Measurements from ENCODE around the gene SEMA5A. TPM values are rescaled to one million over a fixed set of nuclear protein-coding genes. Genes with fewer than 3 reads are reported as not detected.

SEMA5A gene
- total RNA-seq, 4 donors from 2014 or later: 15.0 to 81.0 (median 52.9) TPM

DNA sequence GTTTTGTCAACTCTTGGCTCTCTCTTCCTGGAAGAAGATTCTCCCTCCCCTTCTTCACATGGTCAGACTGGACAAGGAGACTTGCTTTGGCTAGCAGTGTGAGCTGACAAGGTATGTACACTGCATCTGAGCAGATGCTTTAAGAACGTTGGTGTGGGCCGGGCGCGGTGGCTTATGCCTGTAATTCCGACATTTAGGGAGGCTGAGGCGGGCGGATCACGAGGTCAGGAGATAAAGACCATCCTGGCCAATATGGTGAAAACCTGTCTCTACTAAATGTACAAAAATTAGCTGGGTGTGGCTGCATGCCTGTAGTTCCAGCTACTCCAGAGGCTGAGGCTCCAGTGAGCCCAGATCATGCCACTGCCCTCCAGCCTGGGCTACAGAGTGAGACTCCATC, 26.4 kb upstream of the SEMA5A start:
- WGBS, 2 donors (ENCODE audit: low coverage in 1 of 2): 87% methylated on average over 8 of the region's 8 CpGs; no CpG with 5 or more reads in 1 of the 2 donors
- H3K4me3 ChIP-seq: no peak overlapping the region
- no peak overlapping the region for H3K27ac ChIP-seq
- no peaks in the 10 kb centered on the region for H3K9me3 ChIP-seq
- intact Hi-C loops (cut with DNase I; ENCODE audit: low total_unique reads): no loop called here
- TF ChIP-seq POLR2A (IDR thresholded peaks at IDR 0.05): no peak
- TF ChIP-seq EP300 (IDR thresholded peaks at IDR 0.05; ENCODE audit: low read depth): no peak
- TF ChIP-seq CTCF (IDR thresholded peaks at IDR 0.05): no peak
- no peak for TF ChIP-seq POLR2AphosphoS5 (IDR thresholded peaks at IDR 0.05)
- in situ Hi-C loops (cut with MboI; ENCODE audit: low pct_ligation_motif_present in 1 of 4, low pct_unique_long_range_greater_than_20kb in 1 of 4, low sequenced_read_pairs in 3 of 4): no loop called here
- no peak for DNase-seq
- no peaks in the 10 kb centered on the region for H3K36me3 ChIP-seq
- H3K27me3 ChIP-seq: no peaks in the 10 kb centered on the region
- H3K4me1 ChIP-seq: peaks cover 0 to 13% (median 2%) of the 10 kb centered on the region in 4 donors

DNA sequence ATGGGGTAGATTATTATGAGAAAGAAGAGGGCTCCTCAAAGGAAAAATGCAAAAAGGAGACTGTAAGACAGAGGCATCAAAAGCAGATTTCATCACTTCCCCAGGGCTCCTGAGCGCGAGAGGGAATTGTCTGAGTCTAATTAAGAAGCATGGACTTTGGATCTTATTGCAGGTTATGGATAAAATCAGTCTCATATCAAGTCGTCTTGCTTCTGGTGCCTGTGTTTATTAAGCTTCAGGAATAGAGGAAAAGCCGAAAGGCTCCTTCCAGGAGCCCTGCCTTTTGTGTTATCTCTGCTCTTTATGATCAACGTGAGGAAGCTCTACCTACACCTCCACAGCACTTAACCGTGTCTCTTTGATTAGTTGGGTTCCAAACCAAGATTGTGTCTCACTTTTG, 25.0 kb upstream of the SEMA5A start:
- Histone ChIP-seq H3K27me3 (no peaks in the 10 kb centered on the region), H3K4me1 (peaks cover 0 to 21% (median 2%) of the 10 kb centered on the region in 4 donors), H3K9me3 (no peaks in the 10 kb centered on the region), H3K27ac (no peak overlapping the region), H3K36me3 (no peaks in the 10 kb centered on the region), H3K4me3 (no peak overlapping the region)
- DNase-seq: no peak
- in situ Hi-C loops (cut with MboI; ENCODE audit: low pct_ligation_motif_present in 1 of 4, low pct_unique_long_range_greater_than_20kb in 1 of 4, low sequenced_read_pairs in 3 of 4) (no loop called here), intact Hi-C loops (cut with DNase I; ENCODE audit: low total_unique reads) (no loop called here)
- 43 to 67% methylated on average over 3 to 6 of the region's 6 CpGs for WGBS, 2 donors (ENCODE audit: low coverage in 1 of 2)
- TF ChIP-seq CTCF (IDR thresholded peaks at IDR 0.05) (no peak), POLR2AphosphoS5 (IDR thresholded peaks at IDR 0.05) (no peak), POLR2A (IDR thresholded peaks at IDR 0.05) (no peak), EP300 (IDR thresholded peaks at IDR 0.05; ENCODE audit: low read depth) (no peak)

DNA sequence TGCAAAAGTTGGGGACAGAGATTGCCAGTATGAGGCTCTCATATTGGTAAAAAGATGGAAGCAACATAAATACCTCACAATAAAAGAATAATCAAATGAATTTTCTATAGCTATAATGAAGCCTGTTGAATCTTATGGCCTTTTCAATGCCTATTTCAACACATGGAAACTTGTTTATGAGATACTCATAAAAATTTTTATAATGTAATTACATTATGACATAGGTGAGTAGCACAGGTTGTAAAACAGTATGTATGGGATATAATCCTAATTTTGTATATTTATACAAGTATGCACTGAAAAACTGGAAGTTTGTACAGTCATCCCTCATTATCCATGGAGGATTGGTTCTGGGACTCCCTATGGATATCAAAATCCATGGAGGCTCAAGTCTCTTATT, 21.2 kb upstream of the SEMA5A start:
- intact Hi-C loops (cut with DNase I; ENCODE audit: low total_unique reads): no loop called here

DNA sequence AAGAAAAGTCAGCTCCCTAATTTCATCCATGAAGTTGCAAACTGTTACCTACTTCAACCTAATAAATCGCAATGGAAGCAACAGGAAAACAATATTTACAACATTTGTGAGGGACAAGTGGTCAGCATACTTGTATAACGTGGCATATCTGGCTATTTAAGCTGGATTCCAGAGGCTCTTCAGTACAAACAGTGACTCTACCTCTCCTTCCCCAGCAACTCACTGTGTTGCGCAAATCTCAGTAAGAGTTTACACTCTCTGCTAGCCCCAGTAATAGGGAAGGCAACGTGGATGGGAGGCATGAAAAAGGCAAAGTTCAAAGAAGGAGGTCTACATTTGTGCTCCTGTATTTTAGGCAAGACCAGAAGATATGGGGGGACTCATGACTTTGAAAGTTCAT, 18.9 kb upstream of the SEMA5A start:
- WGBS, 2 donors (ENCODE audit: low coverage in 1 of 2): 73 to 79% methylated on average over 3 to 4 of the region's 4 CpGs
- in situ Hi-C loops (cut with MboI; ENCODE audit: low pct_ligation_motif_present in 1 of 4, low pct_unique_long_range_greater_than_20kb in 1 of 4, low sequenced_read_pairs in 3 of 4) (no loop called here), intact Hi-C loops (cut with DNase I; ENCODE audit: low total_unique reads) (no loop called here)
- Histone ChIP-seq H3K9me3 (no peaks in the 10 kb centered on the region), H3K4me1 (peaks cover 0 to 14% (median 4%) of the 10 kb centered on the region in 4 donors), H3K4me3 (no peak overlapping the region), H3K27ac (no peak overlapping the region), H3K27me3 (no peaks in the 10 kb centered on the region), H3K36me3 (no peaks in the 10 kb centered on the region)
- no peak for TF ChIP-seq POLR2AphosphoS5 (IDR thresholded peaks at IDR 0.05)
- TF ChIP-seq CTCF (IDR thresholded peaks at IDR 0.05): no peak
- TF ChIP-seq POLR2A (IDR thresholded peaks at IDR 0.05): no peak
- no peak for TF ChIP-seq EP300 (IDR thresholded peaks at IDR 0.05; ENCODE audit: low read depth)
- DNase-seq: no peak

More for the DNA sequence above, 21.2 kb upstream of the SEMA5A start:
- Histone ChIP-seq H3K4me3 (no peak overlapping the region), H3K27me3 (no peaks in the 10 kb centered on the region), H3K9me3 (no peaks in the 10 kb centered on the region), H3K36me3 (no peaks in the 10 kb centered on the region), H3K4me1 (peaks cover 0 to 21% (median 2%) of the 10 kb centered on the region in 4 donors), H3K27ac (peak overlapping the region in 1 of 4 donors; percentile 29)
- no peak for DNase-seq
- no peak for TF ChIP-seq CTCF (IDR thresholded peaks at IDR 0.05)
- no peak for TF ChIP-seq POLR2A (IDR thresholded peaks at IDR 0.05)
- TF ChIP-seq EP300 (IDR thresholded peaks at IDR 0.05; ENCODE audit: low read depth): no peak
- TF ChIP-seq POLR2AphosphoS5 (IDR thresholded peaks at IDR 0.05): no peak
- in situ Hi-C loops (cut with MboI; ENCODE audit: low pct_ligation_motif_present in 1 of 4, low pct_unique_long_range_greater_than_20kb in 1 of 4, low sequenced_read_pairs in 3 of 4): no loop called here
